Measurements from ENCODE around the gene GMDS. TPM values are rescaled to one million over a fixed set of nuclear protein-coding genes. Genes with fewer than 3 reads are reported as not detected.

The GMDS gene
- polyA plus RNA-seq, 1 donor (not counting 4 experiments of a cell fraction or from before 2014, with no cell fraction given) = 22.1 TPM

GRCh38 chr6:1892716-1893115, 352.7 kb downstream of the GMDS start:
- dilution Hi-C loops (cut with MboI; ENCODE audit: extremely low pct_ligation_motif_present, low sequenced_read_pairs) = no loop called here
- no peak for FAIRE-seq

GRCh38 chr6:1890987-1891386, 354.4 kb downstream of the GMDS start:
- Histone ChIP-seq H3K36me3 (ENCODE audit: control insufficient read depth in 2 of 2, extremely low read depth in 1 of 2, insufficient read depth in 2 of 2, low read length in 2 of 2) (no peaks in the 10 kb centered on the region), H3K79me2 (ENCODE audit: control insufficient read depth, insufficient read depth, low read length) (no peaks in the 10 kb centered on the region), H3K9me3 (ENCODE audit: control insufficient read depth, low read depth, low read length) (peaks cover 7% of the 10 kb centered on the region), H2AFZ (ENCODE audit: control insufficient read depth, low read length) (no peak overlapping the region), H3K9me1 (ENCODE audit: control insufficient read depth, extremely low read depth, insufficient read depth, low read length) (no peaks in the 10 kb centered on the region), H3K27me3 (ENCODE audit: control insufficient read depth, extremely low read depth, insufficient read depth, low read length) (no peaks in the 10 kb centered on the region), H4K20me1 (ENCODE audit: control insufficient read depth, extremely low read depth, insufficient read depth, low read length) (no peaks in the 10 kb centered on the region), H3K27ac (ENCODE audit: control insufficient read depth, insufficient read depth, low read length) (peak overlapping the region; percentile 29), H3K4me1 (ENCODE audit: control insufficient read depth, extremely low read depth, insufficient read depth, low read length) (peaks cover 11% of the 10 kb centered on the region), H3K4me2 (ENCODE audit: control insufficient read depth, extremely low read depth, insufficient read depth, low read depth, low read length) (no peak overlapping the region), H3K4me3 (ENCODE audit: control insufficient read depth in 2 of 3, extremely low read depth in 1 of 3, insufficient read depth in 2 of 3, low read depth in 1 of 3, low read length in 3 of 3) (no peak overlapping the region), H3K9ac (ENCODE audit: control insufficient read depth, extremely low read depth, insufficient read depth, low read length) (no peak overlapping the region)
- no peak for TF ChIP-seq EZH2 (IDR thresholded peaks at IDR 0.05; ENCODE audit: low read length)
- TF ChIP-seq, protein P1, sequence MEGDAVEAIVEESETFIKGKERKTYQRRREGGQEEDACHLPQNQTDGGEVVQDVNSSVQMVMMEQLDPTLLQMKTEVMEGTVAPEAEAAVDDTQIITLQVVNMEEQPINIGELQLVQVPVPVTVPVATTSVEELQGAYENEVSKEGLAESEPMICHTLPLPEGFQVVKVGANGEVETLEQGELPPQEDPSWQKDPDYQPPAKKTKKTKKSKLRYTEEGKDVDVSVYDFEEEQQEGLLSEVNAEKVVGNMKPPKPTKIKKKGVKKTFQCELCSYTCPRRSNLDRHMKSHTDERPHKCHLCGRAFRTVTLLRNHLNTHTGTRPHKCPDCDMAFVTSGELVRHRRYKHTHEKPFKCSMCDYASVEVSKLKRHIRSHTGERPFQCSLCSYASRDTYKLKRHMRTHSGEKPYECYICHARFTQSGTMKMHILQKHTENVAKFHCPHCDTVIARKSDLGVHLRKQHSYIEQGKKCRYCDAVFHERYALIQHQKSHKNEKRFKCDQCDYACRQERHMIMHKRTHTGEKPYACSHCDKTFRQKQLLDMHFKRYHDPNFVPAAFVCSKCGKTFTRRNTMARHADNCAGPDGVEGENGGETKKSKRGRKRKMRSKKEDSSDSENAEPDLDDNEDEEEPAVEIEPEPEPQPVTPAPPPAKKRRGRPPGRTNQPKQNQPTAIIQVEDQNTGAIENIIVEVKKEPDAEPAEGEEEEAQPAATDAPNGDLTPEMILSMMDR (optimal IDR thresholded peaks at IDR 0.05 in 1 of 3, IDR thresholded peaks at IDR 0.05 in 1 of 3, conservative IDR thresholded peaks at IDR 0.05 in 1 of 3; ENCODE audit: extremely low read depth in 1 of 3, insufficient read depth in 2 of 3, low read length in 3 of 3) = no peak
- no peak for DNase-seq (ENCODE audit: low read depth, low spot score)
- FAIRE-seq = no peak
- dilution Hi-C loops (cut with MboI; ENCODE audit: extremely low pct_ligation_motif_present, low sequenced_read_pairs) = no loop called here

More at GRCh38 chr6:1892716-1893115, 352.7 kb downstream of the GMDS start:
- H3K4me1 ChIP-seq (ENCODE audit: control insufficient read depth, extremely low read depth, insufficient read depth, low read length) = peaks cover 11% of the 10 kb centered on the region
- DNase-seq (ENCODE audit: low read depth, low spot score) = no peak
- no peak overlapping the region for H3K9ac ChIP-seq (ENCODE audit: control insufficient read depth, extremely low read depth, insufficient read depth, low read length)
- H4K20me1 ChIP-seq (ENCODE audit: control insufficient read depth, extremely low read depth, insufficient read depth, low read length) = no peaks in the 10 kb centered on the region
- TF ChIP-seq EZH2 (IDR thresholded peaks at IDR 0.05; ENCODE audit: low read length) = no peak
- TF ChIP-seq, protein P1 (optimal IDR thresholded peaks at IDR 0.05 in 1 of 3, IDR thresholded peaks at IDR 0.05 in 1 of 3, conservative IDR thresholded peaks at IDR 0.05 in 1 of 3; ENCODE audit: extremely low read depth in 1 of 3, insufficient read depth in 2 of 3, low read length in 3 of 3) = no peak
- peaks cover 7% of the 10 kb centered on the region for H3K9me3 ChIP-seq (ENCODE audit: control insufficient read depth, low read depth, low read length)
- H3K9me1 ChIP-seq (ENCODE audit: control insufficient read depth, extremely low read depth, insufficient read depth, low read length) = no peaks in the 10 kb centered on the region
- no peaks in the 10 kb centered on the region for H3K27me3 ChIP-seq (ENCODE audit: control insufficient read depth, extremely low read depth, insufficient read depth, low read length)
- no peak overlapping the region for H3K4me2 ChIP-seq (ENCODE audit: control insufficient read depth, extremely low read depth, insufficient read depth, low read depth, low read length)
- no peak overlapping the region for H2AFZ ChIP-seq (ENCODE audit: control insufficient read depth, low read length)
- no peak overlapping the region for H3K27ac ChIP-seq (ENCODE audit: control insufficient read depth, insufficient read depth, low read length)
- H3K79me2 ChIP-seq (ENCODE audit: control insufficient read depth, insufficient read depth, low read length) = no peaks in the 10 kb centered on the region
- H3K4me3 ChIP-seq (ENCODE audit: control insufficient read depth in 2 of 3, extremely low read depth in 1 of 3, insufficient read depth in 2 of 3, low read depth in 1 of 3, low read length in 3 of 3) = no peak overlapping the region
- H3K36me3 ChIP-seq (ENCODE audit: control insufficient read depth in 2 of 2, extremely low read depth in 1 of 2, insufficient read depth in 2 of 2, low read length in 2 of 2) = no peaks in the 10 kb centered on the region

Measured in keratinocyte (primary cell).